HCT116 (cell line): ENCODE data around the gene PDCD6IP. TPM values are rescaled to one million over a fixed set of nuclear protein-coding genes. Genes with fewer than 3 reads are reported as not detected.

Experiments
- ATAC-seq: fragments of 200-7000 bp; cut with Tn5 transposase; 2 replicates; pipeline ENCODE4 v1.9.1; 2020; ENCODE audit warnings: mild to moderate bottlenecking, moderate library complexity
- BruUV-seq: library from RNA; stranded (reverse); fragments of 400-500 nt; replicated peaks from 2 replicates; lab custom pipeline; 2021; lab: Mats Ljungman, UMichigan
- CTCF ChIA-PET: fragments of 300-600 bp; sonication (Branson Sonifier 250); formaldehyde crosslinking; loops from one replicate; lab custom pipeline; 2021; ENCODE audit warnings: antibody characterized with exemption; lab: Charles Lee
- POLR2A ChIA-PET: fragments of 300-600, 350-600 bp; sonication (Branson Sonifier 250); formaldehyde crosslinking; loops from one replicate; lab custom pipeline; 2021; ENCODE audit warnings: antibody characterized with exemption; lab: Charles Lee
- RAD21 ChIA-PET, 2 experiments: fragments of 300-600 bp; sonication (Branson Sonifier 250); formaldehyde crosslinking; loops; one replicate each; lab custom pipeline; 2023; ENCODE audit warnings: low total read pairs in 2 of 2; ENCODE audit not compliant: uncharacterized antibody in 2 of 2, unreplicated experiment in 2 of 2, low non-redundant PET in 1 of 2; lab: Charles Lee
- DNase-seq: peaks from one replicate; pipeline ENCODE4 v3.0.0-alpha.2; 2010; ENCODE audit warnings: low read depth, low spot score
- H2AFZ ChIP-seq: fragments of 200-600 bp; shearing (Covaris generic), sonication (generic); 2 replicates; pipeline ENCODE4 v1.6.1; 2017; ENCODE audit warnings: low read depth, mixed run types, mixed read lengths, antibody characterized with exemption, low read length; ENCODE audit not compliant: poor library complexity, severe bottlenecking
- H3K27ac ChIP-seq: 2 replicates; pipeline ENCODE4 v1.5.1; 2012; ENCODE audit warnings: low read depth, low read length
- H3K27me3 ChIP-seq: fragments of 200-600 bp; sonication (generic); 2 replicates; pipeline ENCODE4 v1.6.1; 2016; ENCODE audit warnings: mixed run types, low read length, mixed read lengths; ENCODE audit not compliant: insufficient read depth
- H3K36me3 ChIP-seq, 2 experiments: fragments of 200-500 bp in 1 of 2; fragments of 200-600 bp in 1 of 2; sonication (Bioruptor generic) in 1 of 2; sonication (generic) in 1 of 2; 2 replicates each; pipeline versions ENCODE4 v1.5.1 to v1.6.1; 2014 to 2016; ENCODE audit warnings: low read length in 2 of 2, inconsistent platforms in 1 of 2, mixed read lengths in 1 of 2, mixed run types in 1 of 2; ENCODE audit not compliant: insufficient read depth in 2 of 2, control insufficient read depth in 1 of 2
- H3K4me1 ChIP-seq, 2 experiments: fragments of 200-600 bp in 1 of 2; sonication (generic) in 1 of 2; 2 replicates each; pipeline versions ENCODE4 v1.5.1 to v1.6.1; 2012 to 2017; ENCODE audit warnings: low read length in 2 of 2, inconsistent platforms in 1 of 2, mild to moderate bottlenecking in 1 of 2, mixed read lengths in 1 of 2, mixed run types in 1 of 2, moderate library complexity in 1 of 2; ENCODE audit not compliant: insufficient read depth in 2 of 2, control insufficient read depth in 1 of 2
- H3K4me2 ChIP-seq: fragments of 200-600 bp; sonication (generic); 2 replicates; pipeline ENCODE4 v1.6.1; 2017; ENCODE audit warnings: mixed run types, low read length, mixed read lengths
- H3K4me3 ChIP-seq, 2 experiments: fragments of 200-600 bp in 1 of 2; sonication (generic) in 1 of 2; replicated peaks in 1 of 2; 2 replicates each; pipeline ENCODE4 v1.5.1; 2011 to 2016; ENCODE audit warnings: low read length in 2 of 2, control low read depth in 1 of 2, low read depth in 1 of 2, mild to moderate bottlenecking in 1 of 2, mixed read lengths in 1 of 2, mixed run types in 1 of 2
- H3K79me2 ChIP-seq: fragments of 200-600 bp; sonication (generic); 2 replicates; pipeline ENCODE4 v1.6.1; 2017; ENCODE audit warnings: mild to moderate bottlenecking, mixed run types, low read length, moderate library complexity, mixed read lengths; ENCODE audit not compliant: insufficient read depth
- H3K9ac ChIP-seq: fragments of 200-600 bp; sonication (generic); 2 replicates; pipeline ENCODE4 v1.6.1; 2016; ENCODE audit warnings: low read length, mixed read lengths
- H3K9me2 ChIP-seq: fragments of 200-600 bp; sonication (generic), shearing (Covaris generic); 2 replicates; pipeline ENCODE4 v1.6.1; 2017; ENCODE audit warnings: mixed run types, mild to moderate bottlenecking, moderate library complexity; ENCODE audit not compliant: insufficient read depth
- H3K9me3 ChIP-seq, 2 experiments: fragments of 200-500 bp in 1 of 2; fragments of 200-600 bp in 1 of 2; sonication (Bioruptor generic) in 1 of 2; sonication (generic) in 1 of 2; 2 replicates each; pipeline ENCODE4 v1.6.1; 2014 to 2017; ENCODE audit warnings: low read length in 2 of 2, mixed read lengths in 2 of 2, inconsistent platforms in 1 of 2, low read depth in 1 of 2, mild to moderate bottlenecking in 1 of 2, mixed run types in 1 of 2, moderate library complexity in 1 of 2; ENCODE audit not compliant: control insufficient read depth in 1 of 2, insufficient read depth in 1 of 2
- H4K20me1 ChIP-seq: fragments of 200-600 bp; sonication (generic), shearing (Covaris generic); 2 replicates; pipeline ENCODE4 v1.6.1; 2017; ENCODE audit warnings: mixed run types, mild to moderate bottlenecking, moderate library complexity; ENCODE audit not compliant: insufficient read depth
- ELF1 ChIP-seq: IDR thresholded peaks from 2 replicates; pipeline ENCODE4 v1.6.1; 2012; ENCODE audit warnings: low read depth, borderline replicate concordance
- EZH2 ChIP-seq: fragments of 200-600 bp; sonication (generic); IDR thresholded peaks from 2 replicates; pipeline ENCODE4 v1.6.1; 2017; ENCODE audit warnings: antibody characterized with exemption, mixed run types
- RAD21 ChIP-seq: IDR thresholded peaks from 2 replicates; pipeline ENCODE4 v1.6.1; 2012; ENCODE audit warnings: low read depth, mild to moderate bottlenecking
- REST ChIP-seq: IDR thresholded peaks from 2 replicates; pipeline ENCODE4 v1.6.1; 2012; ENCODE audit warnings: low read depth
- SRF ChIP-seq: IDR thresholded peaks from 2 replicates; pipeline ENCODE4 v1.6.1; 2012; ENCODE audit warnings: low read depth
- intact Hi-C: fragments of 100-400 bp; cut with micrococcal nuclease; formaldehyde crosslinking; loops from 2 replicates; pipeline ENCODE4 v1.10.0; 2022
- total RNA-seq: library from RNA; stranded (reverse); gene quantifications from one replicate; pipeline ENCODE4 v1.2.1, GENCODE V29; 2021; ENCODE audit not compliant: unreplicated experiment
- TF ChIP-seq, protein P1 (sequence below), 3 experiments: fragments of 200-600 bp in 1 of 3; sonication (generic) in 1 of 3; IDR thresholded peaks in 2 of 3; conservative IDR thresholded peaks in 1 of 3; 2 replicates each; pipeline ENCODE4 v1.5.1; 2012 to 2017; ENCODE audit warnings: low read depth in 2 of 3, low read length in 2 of 3, antibody characterized with exemption in 1 of 3, borderline replicate concordance in 1 of 3, control low read depth in 1 of 3, mild to moderate bottlenecking in 1 of 3, mixed read lengths in 1 of 3, mixed run types in 1 of 3, moderate library complexity in 1 of 3; ENCODE audit not compliant: insufficient read depth in 1 of 3

Gene PDCD6IP
- total RNA-seq, 1 experiment from 2014 or later: 241 TPM

GRCh38 chr3:33914731-33915379 lies 116.4 kb downstream of the PDCD6IP start:
- H3K9me3 ChIP-seq: no peaks in the 10 kb centered on the region
- H3K4me2 ChIP-seq: no peak overlapping the region
- no peak for TF ChIP-seq SRF
- TF ChIP-seq, all 23 proteins: peak for 0
- no peaks in the 10 kb centered on the region for H3K9me2 ChIP-seq
- H3K27ac ChIP-seq: no peak overlapping the region
- no peaks in the 10 kb centered on the region for H3K79me2 ChIP-seq
- ChIA-PET CTCF (no interaction called here), POLR2A (no interaction called here), RAD21 (no interaction called here)
- peaks cover 7% of the 10 kb centered on the region; the same call in 1 of the 2 replicates for H3K27me3 ChIP-seq
- H3K9ac ChIP-seq: no peak overlapping the region
- no peak overlapping the region for H3K4me3 ChIP-seq
- H4K20me1 ChIP-seq: no peaks in the 10 kb centered on the region
- H3K36me3 ChIP-seq: no peaks in the 10 kb centered on the region
- ATAC-seq (no peak), DNase-seq (no peak)
- no peak overlapping the region for H2AFZ ChIP-seq
- no TSS peak for BruUV-seq
- intact Hi-C loops: no loop called here
- peaks cover 0 to 11% of the 10 kb centered on the region in 2 experiments; a peak in 2 of 4 replicates for H3K4me1 ChIP-seq

- H3K9ac ChIP-seq: no peak overlapping the region
- peaks cover 0 to 11% of the 10 kb centered on the region in 2 experiments; a peak in 2 of 4 replicates for H3K4me1 ChIP-seq
- no peak for ATAC-seq
- H3K36me3 ChIP-seq: no peaks in the 10 kb centered on the region
- H3K4me3 ChIP-seq: no peak overlapping the region
- peaks cover 7% of the 10 kb centered on the region; the same call in 1 of the 2 replicates for H3K27me3 ChIP-seq
- no peak overlapping the region for H2AFZ ChIP-seq
- ChIA-PET RAD21 (no interaction called here), POLR2A (no interaction called here), CTCF (no interaction called here)
- H4K20me1 ChIP-seq: no peaks in the 10 kb centered on the region
- H3K79me2 ChIP-seq: no peaks in the 10 kb centered on the region
- H3K9me3 ChIP-seq: no peaks in the 10 kb centered on the region
- BruUV-seq: no TSS peak
- TF ChIP-seq RAD21: no peak
- TF ChIP-seq, protein P1, sequence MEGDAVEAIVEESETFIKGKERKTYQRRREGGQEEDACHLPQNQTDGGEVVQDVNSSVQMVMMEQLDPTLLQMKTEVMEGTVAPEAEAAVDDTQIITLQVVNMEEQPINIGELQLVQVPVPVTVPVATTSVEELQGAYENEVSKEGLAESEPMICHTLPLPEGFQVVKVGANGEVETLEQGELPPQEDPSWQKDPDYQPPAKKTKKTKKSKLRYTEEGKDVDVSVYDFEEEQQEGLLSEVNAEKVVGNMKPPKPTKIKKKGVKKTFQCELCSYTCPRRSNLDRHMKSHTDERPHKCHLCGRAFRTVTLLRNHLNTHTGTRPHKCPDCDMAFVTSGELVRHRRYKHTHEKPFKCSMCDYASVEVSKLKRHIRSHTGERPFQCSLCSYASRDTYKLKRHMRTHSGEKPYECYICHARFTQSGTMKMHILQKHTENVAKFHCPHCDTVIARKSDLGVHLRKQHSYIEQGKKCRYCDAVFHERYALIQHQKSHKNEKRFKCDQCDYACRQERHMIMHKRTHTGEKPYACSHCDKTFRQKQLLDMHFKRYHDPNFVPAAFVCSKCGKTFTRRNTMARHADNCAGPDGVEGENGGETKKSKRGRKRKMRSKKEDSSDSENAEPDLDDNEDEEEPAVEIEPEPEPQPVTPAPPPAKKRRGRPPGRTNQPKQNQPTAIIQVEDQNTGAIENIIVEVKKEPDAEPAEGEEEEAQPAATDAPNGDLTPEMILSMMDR (IDR thresholded peaks at IDR 0.05 in 2 of 3, conservative IDR thresholded peaks at IDR 0.05 in 1 of 3; ENCODE audit: borderline replicate concordance in 1 of 3, insufficient read depth in 1 of 3, low read depth in 2 of 3, low read length in 2 of 3): no peak
- no peak for TF ChIP-seq EZH2
- TF ChIP-seq ELF1: no peak
- no peak for TF ChIP-seq REST
- TF ChIP-seq, all 23 proteins: peak for 0
- no peak for DNase-seq
- H3K9me2 ChIP-seq: no peaks in the 10 kb centered on the region
- intact Hi-C loops: no loop called here
- H3K27ac ChIP-seq: no peak overlapping the region
- H3K4me2 ChIP-seq: no peak overlapping the region
These were observed 117.5 kb downstream of the PDCD6IP start for GRCh38 chr3:33915796-33916546.
